ENCODE data around the gene C4BPB. TPM values are rescaled to one million over a fixed set of nuclear protein-coding genes. Genes with fewer than 3 reads are reported as not detected.

C4BPB gene
- total RNA-seq, 1 experiment from 2014 or later = not detected

- Mint-ChIP-seq H3K4me1 (peaks cover 12 to 17% of the 10 kb centered on the region in 2 experiments), H3K27ac (no peak overlapping the region), H3K9me3 (no peaks in the 10 kb centered on the region), H3K36me3 (ENCODE audit: insufficient read depth in 1 of 3, low read depth in 3 of 3) (no peaks in the 10 kb centered on the region), H3K4me3 (no peak overlapping the region), H3K27me3 (ENCODE audit: low read depth) (no peaks in the 10 kb centered on the region; the same call in 1 of the 2 replicates)
- Histone ChIP-seq H3K56ac (ENCODE audit: insufficient read length, low read depth, low read length) (no peak overlapping the region), H3K4me1 (ENCODE audit: insufficient read depth, low read length) (no peaks in the 10 kb centered on the region; the same call in 1 of the 2 replicates), H3K18ac (ENCODE audit: insufficient read length, low read depth, low read length) (no peak overlapping the region), H4K20me1 (ENCODE audit: control insufficient read depth, insufficient read depth, insufficient read length) (no peaks in the 10 kb centered on the region), H3K4ac (ENCODE audit: low read depth, low read length) (no peak overlapping the region), H2AFZ (ENCODE audit: low read length) (no peak overlapping the region), H3K27ac (ENCODE audit: insufficient read length, low read depth, low read length) (no peak overlapping the region), H3K9me3 (ENCODE audit: control insufficient read depth, low read depth, low read length) (no peaks in the 10 kb centered on the region), H3K79me2 (ENCODE audit: insufficient read depth, low read length) (no peaks in the 10 kb centered on the region), H2BK20ac (ENCODE audit: low read depth, low read length, poor library complexity, severe bottlenecking) (no peak overlapping the region), H3K4me2 (ENCODE audit: insufficient read depth, insufficient read length, low read length) (no peak overlapping the region), H4K5ac (ENCODE audit: insufficient read length, low read depth, low read length) (no peak overlapping the region), H3K9ac (ENCODE audit: extremely low read depth, insufficient read length, low read length) (no peak overlapping the region), H3K23ac (ENCODE audit: insufficient read length, low read depth, low read length) (no peak overlapping the region), H4K91ac (ENCODE audit: insufficient read length, low read depth, low read length) (no peak overlapping the region), H2BK15ac (ENCODE audit: low read depth, low read length) (no peak overlapping the region), H3T11ph (ENCODE audit: low read length) (no peak overlapping the region), H2BK120ac (ENCODE audit: low read depth, low read length, poor library complexity, severe bottlenecking) (no peak overlapping the region), H3K79me1 (ENCODE audit: insufficient read depth, low read depth, low read length, poor library complexity, severe bottlenecking) (no peaks in the 10 kb centered on the region), H3K14ac (ENCODE audit: insufficient read depth, low read length) (no peak overlapping the region), H3K23me2 (ENCODE audit: insufficient read length, low read depth, low read length, poor library complexity, severe bottlenecking) (no peaks in the 10 kb centered on the region), H3K27me3 (ENCODE audit: insufficient read depth, low read length) (no peaks in the 10 kb centered on the region), H2AK5ac (ENCODE audit: insufficient read length, low read length) (no peak overlapping the region), H2BK12ac (ENCODE audit: insufficient read length, low read depth, low read length) (no peak overlapping the region), H2BK5ac (ENCODE audit: insufficient read length, low read length) (no peak overlapping the region), H4K8ac (replicated peaks; ENCODE audit: insufficient read length, low read depth, low read length) (no peak overlapping the region)
- DNase-seq = no peak
- no peak for TF ChIP-seq CTCF (conservative IDR thresholded peaks at IDR 0.05)
- WGBS (ENCODE audit: extremely low coverage, insufficient read length, low lambda C conversion rate) = no CpG with 5 or more reads among the region's 3 CpGs
Measured at GRCh38 chr1:207085887-207086286, 2.8 kb upstream of the C4BPB start.
